ENCODE data around the gene TEDC2.

The TEDC2 gene

GRCh38 chr16:2486645-2487516, 27.0 kb downstream of the TEDC2 start:
- Histone ChIP-seq H3K4me2 (ENCODE audit: low read depth, low read length) (no peak overlapping the region), H3K4me3 (ENCODE audit: low read length) (no peak overlapping the region)

GRCh38 chr16:2487517-2487842, 27.6 kb downstream of the TEDC2 start:
- Histone ChIP-seq H3K27ac (ENCODE audit: low read length) (no peak overlapping the region), H3K4me3 (ENCODE audit: low read length) (no peak overlapping the region), H2AFZ (ENCODE audit: low read length) (no peak overlapping the region), H3K9me3 (replicated peaks; ENCODE audit: insufficient read depth, low read length) (no peaks in the 10 kb centered on the region), H3K9ac (ENCODE audit: low read length) (no peak overlapping the region), H3K79me2 (ENCODE audit: low read length) (0 out of 2 replicates have a peak, but pooled peaks cover 4% of the 10 kb centered on the region), H4K20me1 (ENCODE audit: insufficient read depth, low read length) (no peaks in the 10 kb centered on the region), H3K4me2 (ENCODE audit: low read depth, low read length) (no peak overlapping the region), H3K27me3 (replicated peaks; ENCODE audit: insufficient read depth, low read length) (no peaks in the 10 kb centered on the region), H3F3A (ENCODE audit: insufficient read depth, low read length) (no peaks in the 10 kb centered on the region), H3K9me2 (replicated peaks; ENCODE audit: insufficient read depth, low read length) (no peaks in the 10 kb centered on the region), H3K4me1 (ENCODE audit: low read length) (no peaks in the 10 kb centered on the region), H3K36me3 (replicated peaks; ENCODE audit: insufficient read depth, low read length) (no peaks in the 10 kb centered on the region)
- TF ChIP-seq EZH2 (optimal IDR thresholded peaks at IDR 0.05; ENCODE audit: low read depth, low read length) (no peak), CTCF (IDR thresholded peaks at IDR 0.05; ENCODE audit: low read length) (no peak), EZH2phosphoT487 (IDR thresholded peaks at IDR 0.05; ENCODE audit: low read length) (no peak)
- DNase-seq: no peak

More at GRCh38 chr16:2486645-2487516, 27.0 kb downstream of the TEDC2 start:
- no peak; the same call in 1 of the 2 replicates for TF ChIP-seq CTCF (IDR thresholded peaks at IDR 0.05; ENCODE audit: low read length)
- TF ChIP-seq EZH2phosphoT487 (IDR thresholded peaks at IDR 0.05; ENCODE audit: low read length): no peak
- TF ChIP-seq EZH2 (optimal IDR thresholded peaks at IDR 0.05; ENCODE audit: low read depth, low read length): no peak
- H3K9me2 ChIP-seq (replicated peaks; ENCODE audit: insufficient read depth, low read length): no peaks in the 10 kb centered on the region
- H4K20me1 ChIP-seq (ENCODE audit: insufficient read depth, low read length): no peaks in the 10 kb centered on the region
- H3K4me1 ChIP-seq (ENCODE audit: low read length): no peaks in the 10 kb centered on the region
- H3K9me3 ChIP-seq (replicated peaks; ENCODE audit: insufficient read depth, low read length): no peaks in the 10 kb centered on the region
- no peak overlapping the region for H3K9ac ChIP-seq (ENCODE audit: low read length)
- 0 out of 2 replicates have a peak, but pooled peaks cover 5% of the 10 kb centered on the region for H3K79me2 ChIP-seq (ENCODE audit: low read length)
- H3K27me3 ChIP-seq (replicated peaks; ENCODE audit: insufficient read depth, low read length): no peaks in the 10 kb centered on the region
- H3F3A ChIP-seq (ENCODE audit: insufficient read depth, low read length): no peaks in the 10 kb centered on the region
- no peak overlapping the region for H3K27ac ChIP-seq (ENCODE audit: low read length)
- H2AFZ ChIP-seq (ENCODE audit: low read length): no peak overlapping the region
- H3K36me3 ChIP-seq (replicated peaks; ENCODE audit: insufficient read depth, low read length): no peaks in the 10 kb centered on the region
- DNase-seq: no peak

- TF ChIP-seq EZH2phosphoT487 (IDR thresholded peaks at IDR 0.05; ENCODE audit: low read length) (no peak), CTCF (IDR thresholded peaks at IDR 0.05; ENCODE audit: low read length) (no peak), EZH2 (optimal IDR thresholded peaks at IDR 0.05; ENCODE audit: low read depth, low read length) (no peak)
- H3K27me3 ChIP-seq (replicated peaks; ENCODE audit: insufficient read depth, low read length): no peaks in the 10 kb centered on the region
- no peak overlapping the region for H3K4me2 ChIP-seq (ENCODE audit: low read depth, low read length)
- H3K4me1 ChIP-seq (ENCODE audit: low read length): no peaks in the 10 kb centered on the region
- no peaks in the 10 kb centered on the region for H3K36me3 ChIP-seq (replicated peaks; ENCODE audit: insufficient read depth, low read length)
- no peak overlapping the region for H3K9ac ChIP-seq (ENCODE audit: low read length)
- H3K4me3 ChIP-seq (ENCODE audit: low read length): no peak overlapping the region
- no peaks in the 10 kb centered on the region for H3F3A ChIP-seq (ENCODE audit: insufficient read depth, low read length)
- no peak overlapping the region for H2AFZ ChIP-seq (ENCODE audit: low read length)
- H3K27ac ChIP-seq (ENCODE audit: low read length): no peak overlapping the region
- no peaks in the 10 kb centered on the region for H3K9me2 ChIP-seq (replicated peaks; ENCODE audit: insufficient read depth, low read length)
- DNase-seq: no peak
- 0 out of 2 replicates have a peak, but pooled peaks cover 4% of the 10 kb centered on the region for H3K79me2 ChIP-seq (ENCODE audit: low read length)
- H3K9me3 ChIP-seq (replicated peaks; ENCODE audit: insufficient read depth, low read length): no peaks in the 10 kb centered on the region
- H4K20me1 ChIP-seq (ENCODE audit: insufficient read depth, low read length): no peaks in the 10 kb centered on the region
Measured at GRCh38 chr16:2487903-2488531, 28.1 kb downstream of the TEDC2 start.
